ELF-1 (cell line): ENCODE measurements around the gene MCTP2.

Source experiments
- DNase-seq: peaks from one replicate; pipeline ENCODE4 v3.0.0-alpha.2; 2016; ENCODE audit warnings: low read depth, low spot score

Gene MCTP2

GRCh38 chr15:94352636-94353487 lies 121.5 kb downstream of the MCTP2 start:
- no peak for DNase-seq

- no peak for DNase-seq
These were observed 122.1 kb downstream of the MCTP2 start for GRCh38 chr15:94353488-94353820.

- no peak for DNase-seq
These were observed 123.3 kb downstream of the MCTP2 start for GRCh38 chr15:94354655-94355054.

GRCh38 chr15:94359716-94360115 lies 128.4 kb downstream of the MCTP2 start:
- no peak for DNase-seq

DNA sequence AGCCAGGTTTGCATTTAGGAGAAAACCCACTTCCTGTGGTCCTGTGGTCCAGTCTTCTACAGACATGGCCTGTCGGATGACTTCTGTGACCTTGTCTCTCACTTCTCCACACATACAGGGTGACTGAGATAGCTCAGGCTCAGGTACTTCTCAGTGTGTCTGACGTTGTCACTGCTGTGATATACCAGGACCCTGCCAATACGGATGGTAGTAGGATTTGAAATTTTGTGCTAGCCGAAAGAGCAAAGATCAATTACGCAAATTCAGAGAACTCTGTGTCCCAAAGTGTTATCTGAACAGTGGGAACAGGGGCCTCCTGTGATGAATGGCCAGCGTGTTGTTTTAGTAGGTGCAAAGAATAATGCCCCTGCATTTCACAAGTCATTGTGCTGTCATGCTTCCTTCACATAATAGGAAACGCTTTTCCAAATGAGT lies 128.9 kb downstream of the MCTP2 start:
- DNase-seq, result no peak

GRCh38 chr15:94362385-94363092 lies 131.2 kb downstream of the MCTP2 start:
- no peak for DNase-seq

DNA sequence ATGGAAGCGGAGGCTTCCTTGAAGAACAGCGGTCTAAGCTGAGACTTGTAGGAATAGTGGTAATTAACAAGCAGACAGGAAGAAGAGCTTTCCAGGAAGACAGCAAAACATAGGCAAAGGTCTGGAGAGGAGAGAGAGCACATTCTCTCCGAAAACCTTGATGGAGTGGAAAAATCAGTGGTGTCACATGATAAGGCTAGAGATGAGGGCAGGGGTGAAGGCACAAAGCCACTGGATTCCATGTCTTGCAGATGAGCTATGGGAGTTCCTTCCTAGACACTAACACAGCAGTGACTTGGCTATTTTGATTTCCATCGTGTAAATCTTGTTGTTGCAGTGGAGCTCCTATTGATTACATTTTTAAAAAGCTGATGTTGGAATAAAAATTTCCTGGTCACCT lies 132.0 kb downstream of the MCTP2 start:
- no peak for DNase-seq

DNA sequence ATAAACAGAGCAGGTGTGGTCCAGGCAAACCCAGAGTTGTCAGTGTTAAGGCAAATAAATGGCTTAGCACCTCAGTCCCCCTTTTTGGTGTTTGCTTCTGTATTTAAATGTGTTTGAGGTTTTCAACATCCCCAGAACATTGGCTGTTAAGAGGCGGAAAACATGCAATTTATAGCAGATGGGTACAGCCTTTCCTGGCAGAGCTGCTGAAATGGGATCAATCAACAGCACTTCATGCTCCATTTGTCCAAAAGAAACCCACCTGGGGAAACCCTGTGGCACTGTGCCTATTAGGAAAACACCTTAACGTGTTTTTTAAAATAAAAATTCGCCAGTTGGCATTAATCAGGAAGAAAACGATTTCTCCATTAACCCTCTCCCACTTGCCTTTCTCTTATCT lies 135.4 kb downstream of the MCTP2 start:
- no peak for DNase-seq

GRCh38 chr15:94367726-94368535 lies 136.6 kb downstream of the MCTP2 start:
- no peak for DNase-seq

DNA sequence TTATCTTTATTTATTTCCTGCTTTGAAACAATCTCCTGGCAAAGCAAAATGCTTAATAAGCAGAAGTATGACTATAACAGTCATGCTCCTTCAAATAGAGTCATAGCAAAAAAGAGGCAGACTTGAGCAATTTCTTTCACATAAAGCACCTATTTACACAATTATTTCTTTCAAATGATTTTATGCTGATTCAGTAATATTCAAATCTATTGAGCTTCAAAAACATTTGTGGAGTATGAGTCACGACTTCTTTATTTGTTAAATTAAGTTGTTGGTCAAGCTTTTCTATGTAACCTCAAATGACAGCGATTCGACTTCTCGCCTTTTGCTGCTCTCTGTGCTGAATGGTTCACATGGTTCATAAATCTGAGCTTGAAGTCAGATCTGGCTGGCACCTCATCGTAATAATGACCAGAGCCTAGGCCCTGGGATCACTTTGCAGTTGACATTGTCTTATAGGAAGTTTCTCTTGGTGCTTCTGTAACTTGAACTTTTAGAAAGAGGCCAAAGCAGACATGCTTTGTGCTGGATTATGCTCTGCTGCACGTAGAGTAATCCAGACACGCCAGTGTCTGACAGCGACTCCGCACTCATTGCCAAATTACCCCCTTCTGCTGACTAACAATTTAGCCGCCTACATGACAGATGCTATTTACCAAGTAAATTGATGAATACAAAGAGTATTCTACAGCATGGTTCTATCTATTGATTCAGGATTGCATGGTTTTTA lies 139.0 kb downstream of the MCTP2 start:
- DNase-seq, result no peak

DNA sequence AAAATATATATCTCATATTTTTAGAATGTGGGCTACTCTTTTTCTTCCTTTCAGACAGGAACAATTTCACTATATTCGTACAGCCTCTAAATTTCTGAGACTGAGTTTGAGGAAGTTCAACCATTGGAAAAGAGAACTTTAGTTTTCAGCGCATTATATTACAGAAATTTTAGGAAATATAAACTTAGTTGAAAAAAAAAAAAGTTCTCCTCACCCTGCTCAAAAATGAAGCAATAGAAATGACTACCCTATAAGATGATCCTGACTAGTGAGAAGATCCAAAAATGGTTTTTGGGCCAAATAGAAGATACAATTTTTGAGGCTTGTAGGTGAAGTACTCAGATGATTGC lies 139.6 kb downstream of the MCTP2 start:
- no peak for DNase-seq

DNA sequence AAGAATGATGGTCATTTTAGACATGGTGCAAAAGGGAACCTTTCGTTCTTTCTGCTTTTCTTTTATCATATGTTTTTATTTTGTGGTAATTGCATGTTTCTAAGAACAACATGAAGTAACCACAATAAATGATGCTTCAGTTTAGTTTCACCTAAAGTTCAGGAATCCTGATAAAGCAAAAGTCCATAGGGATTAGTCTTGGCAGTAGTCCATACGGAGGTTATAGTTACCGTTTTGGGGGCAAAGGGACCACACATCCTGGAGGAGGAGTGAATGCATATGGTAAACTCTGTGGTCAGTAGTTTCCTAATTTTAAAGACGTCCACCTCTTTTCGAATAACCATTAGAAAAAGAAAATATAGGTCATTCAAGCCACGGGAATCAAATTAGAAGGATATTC lies 141.5 kb downstream of the MCTP2 start:
- DNase-seq, result no peak

DNA sequence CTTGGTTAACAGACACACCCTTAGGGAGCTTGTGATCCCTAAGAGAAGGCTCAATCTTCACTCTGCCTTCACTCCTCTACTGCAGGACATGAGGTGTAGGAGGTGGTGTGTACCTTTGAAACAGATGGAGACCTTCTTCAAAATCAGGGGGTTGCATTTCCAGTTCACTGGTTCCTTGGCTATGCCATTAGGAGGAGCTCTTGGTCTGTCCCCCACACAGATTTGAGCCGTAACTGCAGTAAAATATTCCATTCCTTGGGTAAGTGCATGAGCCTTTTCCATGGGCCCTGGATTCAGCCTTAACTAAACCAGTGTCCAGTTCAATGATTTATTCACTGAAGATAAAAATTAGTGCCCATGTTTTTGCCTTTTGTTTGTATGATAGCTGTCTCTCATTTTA lies 144.6 kb downstream of the MCTP2 start:
- DNase-seq, result peak; percentile 10

DNA sequence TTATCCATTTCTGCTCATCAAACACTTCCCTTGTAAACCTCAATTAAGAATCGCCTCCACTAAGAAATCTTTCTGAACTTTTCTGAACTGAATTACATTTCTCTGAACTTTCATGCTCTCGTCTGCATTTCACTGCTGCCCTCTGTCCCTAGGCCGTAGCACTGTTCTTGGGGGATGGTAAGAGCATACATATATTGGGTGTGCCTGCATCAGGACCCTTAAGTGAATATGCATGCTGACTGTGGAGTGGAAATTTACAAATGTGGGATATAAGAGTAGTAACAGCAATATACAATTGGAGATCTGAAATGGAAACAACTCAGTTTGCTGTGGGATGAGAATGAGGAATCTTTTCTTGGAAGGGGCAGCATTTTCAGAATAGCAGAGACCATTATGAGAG lies 148.6 kb downstream of the MCTP2 start:
- DNase-seq, result no peak

GRCh38 chr15:94380798-94381197 lies 149.4 kb downstream of the MCTP2 start:
- no peak for DNase-seq

GRCh38 chr15:94381384-94381783 lies 150.0 kb downstream of the MCTP2 start:
- no peak for DNase-seq

- no peak for DNase-seq
These were observed 151.7 kb downstream of the MCTP2 start for GRCh38 chr15:94383041-94383440.

GRCh38 chr15:94383706-94384105 lies 152.3 kb downstream of the MCTP2 start:
- DNase-seq, result no peak

GRCh38 chr15:94385441-94385840 lies 154.1 kb downstream of the MCTP2 start:
- DNase-seq, result no peak

GRCh38 chr15:94386351-94386750 lies 155.0 kb downstream of the MCTP2 start:
- no peak for DNase-seq

DNA sequence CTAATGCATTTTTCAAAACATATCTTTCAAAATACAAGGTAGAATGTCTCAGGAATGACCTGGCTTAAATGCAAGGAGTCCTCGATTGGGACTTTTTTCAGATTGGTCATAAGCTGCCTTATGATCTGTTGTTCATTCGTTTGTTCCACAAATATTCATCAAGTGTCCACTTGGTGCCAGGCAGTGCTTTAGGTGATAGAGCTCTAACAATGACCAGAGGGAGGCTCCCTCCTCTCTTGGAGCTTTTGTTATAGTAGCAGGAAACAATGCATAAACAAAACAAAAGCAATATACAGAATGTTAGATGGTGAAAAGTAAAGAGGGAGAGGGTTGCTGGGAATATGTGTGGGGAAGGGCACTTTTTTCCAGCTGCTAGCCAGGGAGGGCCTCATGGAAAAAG lies 156.1 kb downstream of the MCTP2 start:
- DNase-seq, result no peak
